ENCODE measurements around the gene POPDC2.
"Not testable (repeated sequence)": the region's sequence is repeated elsewhere in the genome, so short reads cannot be mapped to it uniquely, and the experiment has no call there.

Gene POPDC2

DNA sequence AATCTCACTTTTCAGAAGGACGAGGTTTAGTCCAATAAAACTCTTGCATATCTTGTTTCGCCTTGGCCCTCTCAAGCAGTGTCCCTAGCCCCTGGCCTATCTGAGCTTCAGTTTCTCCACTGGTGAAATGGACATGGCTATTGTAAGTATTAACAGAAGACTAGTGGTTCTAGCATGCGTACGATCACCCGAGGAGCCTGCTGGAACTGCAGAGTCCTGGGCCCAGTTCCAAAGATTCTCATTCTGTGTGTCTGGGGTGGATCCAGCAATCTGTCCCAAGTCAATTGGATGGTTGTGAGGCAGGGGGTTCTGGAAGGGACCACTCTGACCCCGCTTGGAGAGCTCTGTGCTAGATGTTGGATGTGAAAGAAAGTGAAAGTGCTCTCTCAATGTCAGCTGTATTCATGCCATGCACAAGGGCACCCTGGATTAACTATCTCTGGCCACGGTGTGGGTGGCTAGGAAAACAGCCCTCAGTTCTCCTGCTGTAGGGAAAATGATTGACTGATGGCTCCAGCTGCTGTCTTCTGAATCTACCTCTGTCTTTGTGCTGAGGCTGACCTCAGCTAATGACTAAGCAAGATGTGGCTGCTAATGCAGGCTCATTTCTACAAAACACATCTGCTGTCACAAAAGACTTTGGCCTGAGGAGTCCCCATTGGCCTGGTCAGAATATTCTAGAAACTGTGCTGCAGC is 64.6 kb downstream of the POPDC2 start:
- Histone ChIP-seq H3K9me3 (ENCODE audit: control insufficient read depth, low read length) (peaks cover under 1% of the 10 kb centered on the region), H3K4me1 (ENCODE audit: control insufficient read depth, insufficient read depth, low read length, poor library complexity, severe bottlenecking) (no peaks in the 10 kb centered on the region), H3K27ac (ENCODE audit: low read depth, low read length, severe bottlenecking) (no peak overlapping the region), H3K36me3 (ENCODE audit: control insufficient read depth, insufficient read depth, low read length) (no peaks in the 10 kb centered on the region), H3K4me3 (ENCODE audit: extremely low read depth, insufficient read depth, low read length, poor library complexity, severe bottlenecking) (no peak overlapping the region)
- 89 to 93% methylated on average over 4 to 5 of the region's 7 CpGs for WGBS, 2 experiments (ENCODE audit: insufficient coverage in 2 of 2)

- not testable (repeated sequence) for H3K4me1 ChIP-seq (ENCODE audit: control insufficient read depth, insufficient read depth, low read length, poor library complexity, severe bottlenecking); H3K9me3 ChIP-seq (ENCODE audit: control insufficient read depth, low read length); H3K27ac ChIP-seq (ENCODE audit: low read depth, low read length, severe bottlenecking); H3K36me3 ChIP-seq (ENCODE audit: control insufficient read depth, insufficient read depth, low read length); H3K4me3 ChIP-seq (ENCODE audit: extremely low read depth, insufficient read depth, low read length, poor library complexity, severe bottlenecking)
- no CpG with 5 or more reads among the region's 1 CpG for WGBS, 2 experiments (ENCODE audit: insufficient coverage in 2 of 2)
Measured at GRCh38 chr3:119594929-119595328, 65.5 kb downstream of the POPDC2 start.

DNA sequence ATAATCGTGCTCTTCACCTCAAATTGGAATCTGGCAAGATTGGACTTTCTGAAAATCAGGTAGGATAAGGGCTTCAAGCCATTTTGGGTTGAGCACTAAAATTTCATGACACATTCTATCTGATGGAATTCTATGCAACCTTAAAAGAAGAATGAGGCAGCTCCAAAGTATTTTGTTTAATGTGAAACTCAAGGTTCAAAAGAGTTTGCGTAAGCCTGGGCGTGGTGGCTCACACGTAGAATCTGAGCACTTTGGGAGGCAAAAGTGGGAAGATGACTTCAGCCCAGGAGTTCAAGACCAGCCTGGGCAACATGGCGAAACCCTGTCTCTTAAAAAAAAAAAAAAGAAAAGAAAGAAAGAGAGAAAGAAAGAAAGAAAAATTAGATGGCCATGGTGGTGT is 66.3 kb downstream of the POPDC2 start:
- no peak overlapping the region for H3K4me3 ChIP-seq (ENCODE audit: extremely low read depth, insufficient read depth, low read length, poor library complexity, severe bottlenecking)
- 93 to 96% methylated on average over 4 to 5 of the region's 5 CpGs for WGBS, 2 experiments (ENCODE audit: insufficient coverage in 2 of 2)
- no peak overlapping the region for H3K27ac ChIP-seq (ENCODE audit: low read depth, low read length, severe bottlenecking)
- no peaks in the 10 kb centered on the region for H3K4me1 ChIP-seq (ENCODE audit: control insufficient read depth, insufficient read depth, low read length, poor library complexity, severe bottlenecking)
- H3K36me3 ChIP-seq (ENCODE audit: control insufficient read depth, insufficient read depth, low read length) = no peaks in the 10 kb centered on the region
- peaks cover 7% of the 10 kb centered on the region for H3K9me3 ChIP-seq (ENCODE audit: control insufficient read depth, low read length)

DNA sequence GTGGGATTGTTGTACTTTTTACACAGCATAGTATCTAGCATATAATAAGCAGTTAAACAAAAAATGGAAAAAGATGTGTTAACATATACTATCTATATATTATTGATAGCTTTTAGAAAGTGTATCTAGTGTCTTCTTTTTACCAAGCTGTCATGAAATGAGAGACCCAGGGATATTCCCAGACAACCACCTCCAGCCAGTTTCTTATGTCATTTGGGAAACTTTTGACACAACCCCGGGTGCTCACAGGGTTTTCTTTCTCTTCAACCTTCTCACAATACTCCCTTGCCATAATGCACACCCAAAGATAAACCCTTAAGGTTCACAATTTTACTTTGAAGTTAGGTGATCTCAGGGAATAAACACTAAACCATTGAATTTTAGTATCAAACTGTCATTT is 67.5 kb downstream of the POPDC2 start:
- no peaks in the 10 kb centered on the region for H3K4me1 ChIP-seq (ENCODE audit: control insufficient read depth, insufficient read depth, low read length, poor library complexity, severe bottlenecking)
- H3K9me3 ChIP-seq (ENCODE audit: control insufficient read depth, low read length) = peaks cover 7% of the 10 kb centered on the region
- WGBS, 2 experiments (ENCODE audit: insufficient coverage in 2 of 2) = 80% methylated on average over 1 of the region's 1 CpG; no CpG with 5 or more reads in 1 of the 2 experiments
- H3K36me3 ChIP-seq (ENCODE audit: control insufficient read depth, insufficient read depth, low read length) = no peaks in the 10 kb centered on the region
- H3K27ac ChIP-seq (ENCODE audit: low read depth, low read length, severe bottlenecking) = no peak overlapping the region
- no peak overlapping the region for H3K4me3 ChIP-seq (ENCODE audit: extremely low read depth, insufficient read depth, low read length, poor library complexity, severe bottlenecking)
